ENCODE data around the gene USP13. TPM values are rescaled to one million over a fixed set of nuclear protein-coding genes. Genes with fewer than 3 reads are reported as not detected.

Gene USP13
- total RNA-seq, 1 experiment from 2014 or later, result 22.7 TPM

DNA sequence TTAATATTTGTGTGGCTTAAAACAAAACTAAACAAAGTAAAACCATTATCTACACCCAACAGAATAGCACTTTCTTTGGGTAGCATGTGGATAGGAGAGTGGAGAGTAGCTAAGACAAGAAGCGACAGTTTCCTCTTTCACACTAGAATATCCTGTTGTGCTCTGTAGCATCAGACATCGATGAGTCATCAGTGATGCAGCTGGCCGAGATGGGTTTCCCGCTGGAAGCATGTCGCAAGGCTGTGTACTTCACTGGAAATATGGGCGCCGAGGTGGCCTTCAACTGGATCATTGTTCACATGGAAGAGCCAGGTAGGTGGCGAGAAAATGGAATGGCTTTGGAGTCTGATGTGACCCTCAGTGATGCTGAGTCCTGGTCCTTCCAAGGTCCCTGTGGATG lies 108.1 kb downstream of the USP13 start:
- POLR2A ChIA-PET, result no interaction called here
- no peak for TF ChIP-seq TCF7L2 (IDR thresholded peaks at IDR 0.05; ENCODE audit: borderline replicate concordance, extremely low read depth, insufficient read depth, insufficient read length)
- no peak for TF ChIP-seq ELF1 (IDR thresholded peaks at IDR 0.05; ENCODE audit: borderline replicate concordance, low read depth)
- 0 out of 2 replicates have a peak, but pooled peaks have one; percentile 22 for TF ChIP-seq JUND (IDR thresholded peaks at IDR 0.05)
- TF ChIP-seq SRF (IDR thresholded peaks at IDR 0.05; ENCODE audit: low read depth), result no peak
- TF ChIP-seq, protein P1, sequence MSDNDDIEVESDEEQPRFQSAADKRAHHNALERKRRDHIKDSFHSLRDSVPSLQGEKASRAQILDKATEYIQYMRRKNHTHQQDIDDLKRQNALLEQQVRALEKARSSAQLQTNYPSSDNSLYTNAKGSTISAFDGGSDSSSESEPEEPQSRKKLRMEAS (IDR thresholded peaks at IDR 0.05), result no peak
- no peak for TF ChIP-seq ZBTB33 (IDR thresholded peaks at IDR 0.05; ENCODE audit: extremely low read depth, insufficient replicate concordance, low read length)
- no peak for TF ChIP-seq RAD21 (IDR thresholded peaks at IDR 0.05; ENCODE audit: low read depth)
- no peak for TF ChIP-seq YY1 (IDR thresholded peaks at IDR 0.05; ENCODE audit: extremely low read depth, insufficient replicate concordance, low read depth, low read length)
- TF ChIP-seq CBX3 (IDR thresholded peaks at IDR 0.05; ENCODE audit: low read depth), result no peak
- TF ChIP-seq FOSL1 (IDR thresholded peaks at IDR 0.05; ENCODE audit: low read depth), result peak; percentile 29; the same call in 1 of the 2 replicates
- no peak for TF ChIP-seq EZH2phosphoT487 (IDR thresholded peaks at IDR 0.05; ENCODE audit: borderline replicate concordance)
- no peak for TF ChIP-seq EGR1 (IDR thresholded peaks at IDR 0.05; ENCODE audit: low read depth)
- no peak for TF ChIP-seq POLR2A (IDR thresholded peaks at IDR 0.05; ENCODE audit: borderline replicate concordance, extremely low read depth, insufficient read depth, insufficient read length)
- TF ChIP-seq ZNF274 (IDR thresholded peaks at IDR 0.05; ENCODE audit: low read depth, low read length), result no peak
- no peak for TF ChIP-seq ATF3 (IDR thresholded peaks at IDR 0.05)
- no peak for TF ChIP-seq SP1 (IDR thresholded peaks at IDR 0.05; ENCODE audit: low read depth)
- TF ChIP-seq POLR2AphosphoS5 (IDR thresholded peaks at IDR 0.05; ENCODE audit: low read depth, low read length), result no peak
- TF ChIP-seq, protein P2, sequence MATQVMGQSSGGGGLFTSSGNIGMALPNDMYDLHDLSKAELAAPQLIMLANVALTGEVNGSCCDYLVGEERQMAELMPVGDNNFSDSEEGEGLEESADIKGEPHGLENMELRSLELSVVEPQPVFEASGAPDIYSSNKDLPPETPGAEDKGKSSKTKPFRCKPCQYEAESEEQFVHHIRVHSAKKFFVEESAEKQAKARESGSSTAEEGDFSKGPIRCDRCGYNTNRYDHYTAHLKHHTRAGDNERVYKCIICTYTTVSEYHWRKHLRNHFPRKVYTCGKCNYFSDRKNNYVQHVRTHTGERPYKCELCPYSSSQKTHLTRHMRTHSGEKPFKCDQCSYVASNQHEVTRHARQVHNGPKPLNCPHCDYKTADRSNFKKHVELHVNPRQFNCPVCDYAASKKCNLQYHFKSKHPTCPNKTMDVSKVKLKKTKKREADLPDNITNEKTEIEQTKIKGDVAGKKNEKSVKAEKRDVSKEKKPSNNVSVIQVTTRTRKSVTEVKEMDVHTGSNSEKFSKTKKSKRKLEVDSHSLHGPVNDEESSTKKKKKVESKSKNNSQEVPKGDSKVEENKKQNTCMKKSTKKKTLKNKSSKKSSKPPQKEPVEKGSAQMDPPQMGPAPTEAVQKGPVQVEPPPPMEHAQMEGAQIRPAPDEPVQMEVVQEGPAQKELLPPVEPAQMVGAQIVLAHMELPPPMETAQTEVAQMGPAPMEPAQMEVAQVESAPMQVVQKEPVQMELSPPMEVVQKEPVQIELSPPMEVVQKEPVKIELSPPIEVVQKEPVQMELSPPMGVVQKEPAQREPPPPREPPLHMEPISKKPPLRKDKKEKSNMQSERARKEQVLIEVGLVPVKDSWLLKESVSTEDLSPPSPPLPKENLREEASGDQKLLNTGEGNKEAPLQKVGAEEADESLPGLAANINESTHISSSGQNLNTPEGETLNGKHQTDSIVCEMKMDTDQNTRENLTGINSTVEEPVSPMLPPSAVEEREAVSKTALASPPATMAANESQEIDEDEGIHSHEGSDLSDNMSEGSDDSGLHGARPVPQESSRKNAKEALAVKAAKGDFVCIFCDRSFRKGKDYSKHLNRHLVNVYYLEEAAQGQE (IDR thresholded peaks at IDR 0.05; ENCODE audit: low read depth), result no peak
- no peak for TF ChIP-seq CTCF (IDR thresholded peaks at IDR 0.05 in 2 of 3, conservative IDR thresholded peaks at IDR 0.05 in 1 of 3; ENCODE audit: borderline replicate concordance in 1 of 3, insufficient read depth in 1 of 3, low read depth in 2 of 3, low read length in 2 of 3)
- TF ChIP-seq EZH2 (IDR thresholded peaks at IDR 0.05), result no peak
- TF ChIP-seq ZFX (IDR thresholded peaks at IDR 0.05), result no peak
- peak; percentile 58 for TF ChIP-seq CEBPB (IDR thresholded peaks at IDR 0.05; ENCODE audit: low read depth)
- no peak for TF ChIP-seq SIN3A (IDR thresholded peaks at IDR 0.05; ENCODE audit: low read depth)
- RAD21 ChIA-PET (ENCODE audit: low non-redundant PET in 1 of 2, low total read pairs in 2 of 2, uncharacterized antibody in 2 of 2, unreplicated experiment in 2 of 2), result no interaction called here

More for the DNA sequence above, 108.1 kb downstream of the USP13 start:
- no peak for DNase-seq (ENCODE audit: low read depth, low spot score)
- no peaks in the 10 kb centered on the region for H3K9me2 ChIP-seq (ENCODE audit: insufficient read depth)
- no peaks in the 10 kb centered on the region for H3K27me3 ChIP-seq (ENCODE audit: insufficient read depth, low read length)
- H3K9ac ChIP-seq (ENCODE audit: low read length), result no peak overlapping the region
- BruUV-seq (replicated peaks), result no TSS peak
- no peak overlapping the region for H3K4me2 ChIP-seq (ENCODE audit: low read length)
- no peaks in the 10 kb centered on the region for H4K20me1 ChIP-seq (ENCODE audit: insufficient read depth)
- CTCF ChIA-PET, result no interaction called here
- no peak overlapping the region for H3K4me3 ChIP-seq (replicated peaks in 1 of 2; ENCODE audit: low read depth in 1 of 2, low read length in 2 of 2)
- ATAC-seq, result peak; percentile 32; the same call in 1 of the 2 replicates
- no peaks in the 10 kb centered on the region for H3K4me1 ChIP-seq (ENCODE audit: control insufficient read depth in 1 of 2, insufficient read depth in 2 of 2, low read length in 2 of 2)
- no peaks in the 10 kb centered on the region for H3K79me2 ChIP-seq (ENCODE audit: insufficient read depth, low read length)
- H3K9me3 ChIP-seq (ENCODE audit: control insufficient read depth in 1 of 2, insufficient read depth in 1 of 2, low read depth in 1 of 2, low read length in 2 of 2), result no peaks in the 10 kb centered on the region
- no peak overlapping the region for H3K27ac ChIP-seq (ENCODE audit: low read depth, low read length)
- H3K36me3 ChIP-seq (ENCODE audit: control insufficient read depth in 1 of 2, insufficient read depth in 2 of 2, low read length in 2 of 2), result peaks cover 0 to 5% of the 10 kb centered on the region in 2 experiments; a peak in 3 of 4 replicates
- intact Hi-C loops (cut with micrococcal nuclease), result no loop called here
- H2AFZ ChIP-seq (ENCODE audit: low read depth, low read length, poor library complexity, severe bottlenecking), result no peak overlapping the region

Data from HCT116 (cell line).